NT2/D1 (cell line): ENCODE results near the gene RAB43.

Source experiments
- SUZ12 ChIP-seq: IDR thresholded peaks from 2 replicates; pipeline ENCODE4 v1.6.1; 2011; ENCODE audit not compliant: insufficient read length, insufficient read depth; ENCODE audit errors: extremely low read depth
- YY1 ChIP-seq: IDR thresholded peaks from 2 replicates; pipeline ENCODE4 v1.6.1; 2011; ENCODE audit not compliant: insufficient read length, insufficient read depth
- ZNF274 ChIP-seq: IDR thresholded peaks from 2 replicates; pipeline ENCODE4 v1.6.1; 2011; ENCODE audit warnings: mild to moderate bottlenecking, low read depth, low read length

GRCh38 chr3:129116482-129116946, 5.1 kb downstream of the RAB43 start:
- TF ChIP-seq ZNF274 (no peak), YY1 (no peak), SUZ12 (no peak)
